GM19372 (cell line): ENCODE measurements around the gene TJAP1.

Source experiments
- ATAC-seq: cut with Tn5 transposase; IDR thresholded peaks from one replicate; pipeline ENCODE4 v1.9.1; 2021; ENCODE audit warnings: mild to moderate bottlenecking, low read depth, moderate library complexity; ENCODE audit not compliant: unreplicated experiment

Gene TJAP1

DNA sequence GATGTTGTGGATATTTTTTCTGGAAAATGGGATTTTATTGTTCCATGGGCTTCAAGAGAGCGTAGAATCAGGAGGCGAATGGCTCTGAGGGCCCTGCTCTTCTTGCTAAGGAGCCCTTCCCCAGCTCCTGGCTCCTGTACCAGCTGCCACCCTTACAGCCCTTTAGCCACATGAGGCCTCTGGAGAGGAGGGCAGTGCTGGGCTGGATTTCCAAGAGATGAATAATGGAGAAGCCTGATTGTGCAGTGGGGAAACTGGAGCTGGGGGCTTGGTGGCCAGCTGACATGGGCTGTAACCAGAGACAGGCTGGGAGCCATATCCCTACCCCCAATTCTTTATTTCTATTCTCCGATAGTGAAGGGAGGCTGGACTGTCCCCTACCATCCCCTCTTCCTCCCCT, 23.6 kb downstream of the TJAP1 start:
- ATAC-seq = no peak

DNA sequence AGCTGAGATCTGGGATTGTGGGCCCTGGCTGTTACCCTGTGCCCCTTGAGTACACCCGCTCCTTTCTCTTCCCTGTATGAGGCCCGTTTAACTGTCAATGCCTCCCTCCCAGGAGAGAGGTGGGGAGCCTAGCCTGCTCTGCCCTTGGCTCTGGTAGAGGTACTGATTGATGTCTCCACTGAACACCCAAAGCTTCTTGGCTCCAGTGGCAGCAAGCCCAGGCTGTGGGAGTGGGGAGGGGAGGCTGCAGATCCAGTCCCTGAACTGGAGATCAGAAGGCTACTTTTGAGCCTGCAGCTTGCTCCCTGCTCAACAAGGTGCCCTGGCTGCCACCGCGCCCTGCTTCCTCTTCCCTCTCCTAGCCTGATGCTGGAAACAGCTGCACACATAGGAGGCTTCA, 25.3 kb downstream of the TJAP1 start:
- ATAC-seq = no peak

GRCh38 chr6:43503443-43503842, 26.1 kb downstream of the TJAP1 start:
- ATAC-seq = no peak

DNA sequence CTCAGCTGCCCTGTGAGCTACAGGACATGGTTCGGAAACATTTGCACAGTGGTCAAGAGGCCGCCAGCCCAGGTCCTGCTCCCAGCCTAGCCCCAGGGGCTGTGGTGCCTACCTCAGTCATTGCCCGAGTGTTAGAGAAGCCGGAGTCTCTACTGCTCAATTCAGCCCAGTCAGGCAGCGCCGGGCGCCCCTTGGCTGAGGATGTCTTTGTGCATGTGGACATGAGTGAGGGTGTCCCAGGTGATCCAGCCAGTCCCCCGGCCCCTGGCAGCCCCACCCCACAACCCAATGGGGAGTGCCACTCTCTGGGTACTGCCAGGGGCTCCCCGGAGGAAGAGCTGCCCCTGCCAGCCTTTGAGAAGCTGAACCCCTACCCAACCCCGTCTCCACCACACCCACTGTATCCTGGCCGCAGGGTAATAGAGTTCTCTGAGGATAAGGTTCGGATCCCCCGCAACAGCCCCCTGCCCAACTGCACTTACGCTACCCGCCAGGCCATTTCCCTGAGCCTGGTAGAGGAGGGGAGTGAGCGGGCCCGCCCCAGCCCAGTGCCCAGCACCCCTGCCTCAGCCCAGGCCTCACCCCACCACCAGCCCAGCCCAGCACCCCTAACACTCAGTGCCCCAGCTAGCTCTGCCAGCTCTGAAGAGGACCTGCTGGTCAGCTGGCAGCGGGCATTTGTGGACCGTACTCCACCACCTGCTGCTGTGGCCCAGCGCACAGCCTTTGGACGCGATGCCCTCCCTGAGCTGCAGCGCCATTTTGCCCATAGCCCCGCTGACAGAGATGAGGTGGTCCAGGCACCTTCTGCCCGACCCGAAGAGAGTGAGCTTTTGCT, 27.6 kb downstream of the TJAP1 start:
- no peak for ATAC-seq

DNA sequence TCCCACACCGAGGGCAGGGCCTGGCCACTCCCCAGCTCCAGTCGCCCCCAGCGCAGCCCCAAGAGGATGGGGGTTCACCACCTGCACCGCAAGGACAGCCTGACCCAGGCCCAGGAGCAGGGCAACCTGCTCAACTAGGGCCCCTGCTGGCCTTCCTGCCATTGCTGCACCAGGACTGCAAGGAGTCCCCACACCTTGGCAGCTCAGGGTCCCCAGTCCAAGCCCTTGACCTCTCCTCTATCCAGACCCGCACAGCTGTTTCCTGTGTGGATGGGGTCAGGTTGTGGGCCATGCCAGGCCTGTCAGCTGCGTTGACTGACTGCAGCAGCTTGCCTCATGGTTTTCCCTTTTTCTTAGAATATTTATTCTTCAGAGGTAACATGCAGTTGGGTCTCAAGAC, 28.3 kb downstream of the TJAP1 start:
- ATAC-seq = no peak

- ATAC-seq = no peak
Observed at GRCh38 chr6:43506171-43506570, 28.8 kb downstream of the TJAP1 start.

DNA sequence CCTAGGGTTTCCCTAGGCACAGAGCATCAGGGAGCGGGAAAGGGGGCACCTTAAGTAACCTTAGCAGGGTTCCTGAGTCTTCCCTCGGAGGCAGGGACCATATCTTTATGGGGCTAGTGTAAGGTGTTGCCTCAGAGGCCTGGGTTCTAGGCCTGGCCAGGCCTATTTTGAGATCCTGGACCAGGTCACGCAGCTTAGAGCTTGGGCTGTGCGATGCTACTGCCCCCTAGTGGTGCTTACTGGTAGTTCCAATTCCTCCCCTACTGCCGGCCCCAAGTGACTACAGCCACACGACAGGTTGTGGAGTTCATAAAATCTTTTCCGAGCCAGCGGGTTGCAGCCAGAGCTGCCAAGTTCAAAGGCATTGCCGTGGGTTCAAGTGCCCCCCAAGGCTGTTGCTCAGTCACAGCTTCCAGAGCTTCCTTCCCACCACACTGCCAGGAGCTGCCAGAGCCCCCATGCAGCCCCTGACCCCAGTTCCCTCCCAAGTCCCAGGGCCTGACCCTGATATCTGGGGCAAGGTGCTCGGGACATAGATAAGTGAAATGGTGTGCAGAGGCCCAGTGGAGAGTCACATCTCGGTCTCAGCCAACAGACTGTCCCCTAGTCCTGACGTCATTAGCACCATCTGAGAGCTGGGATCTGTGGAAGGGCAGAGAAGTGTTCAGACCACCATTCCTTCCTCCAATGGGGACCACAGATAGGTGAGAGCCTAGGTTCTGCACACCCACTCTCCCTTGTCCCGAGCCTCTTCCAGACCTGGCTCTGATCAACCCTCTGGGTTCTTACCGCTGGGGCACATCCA, 29.5 kb downstream of the TJAP1 start:
- ATAC-seq = no peak

- no peak for ATAC-seq
Observed at GRCh38 chr6:43508481-43509141, 31.2 kb downstream of the TJAP1 start.

GRCh38 chr6:43509142-43509983, 32.0 kb downstream of the TJAP1 start:
- no peak for ATAC-seq

DNA sequence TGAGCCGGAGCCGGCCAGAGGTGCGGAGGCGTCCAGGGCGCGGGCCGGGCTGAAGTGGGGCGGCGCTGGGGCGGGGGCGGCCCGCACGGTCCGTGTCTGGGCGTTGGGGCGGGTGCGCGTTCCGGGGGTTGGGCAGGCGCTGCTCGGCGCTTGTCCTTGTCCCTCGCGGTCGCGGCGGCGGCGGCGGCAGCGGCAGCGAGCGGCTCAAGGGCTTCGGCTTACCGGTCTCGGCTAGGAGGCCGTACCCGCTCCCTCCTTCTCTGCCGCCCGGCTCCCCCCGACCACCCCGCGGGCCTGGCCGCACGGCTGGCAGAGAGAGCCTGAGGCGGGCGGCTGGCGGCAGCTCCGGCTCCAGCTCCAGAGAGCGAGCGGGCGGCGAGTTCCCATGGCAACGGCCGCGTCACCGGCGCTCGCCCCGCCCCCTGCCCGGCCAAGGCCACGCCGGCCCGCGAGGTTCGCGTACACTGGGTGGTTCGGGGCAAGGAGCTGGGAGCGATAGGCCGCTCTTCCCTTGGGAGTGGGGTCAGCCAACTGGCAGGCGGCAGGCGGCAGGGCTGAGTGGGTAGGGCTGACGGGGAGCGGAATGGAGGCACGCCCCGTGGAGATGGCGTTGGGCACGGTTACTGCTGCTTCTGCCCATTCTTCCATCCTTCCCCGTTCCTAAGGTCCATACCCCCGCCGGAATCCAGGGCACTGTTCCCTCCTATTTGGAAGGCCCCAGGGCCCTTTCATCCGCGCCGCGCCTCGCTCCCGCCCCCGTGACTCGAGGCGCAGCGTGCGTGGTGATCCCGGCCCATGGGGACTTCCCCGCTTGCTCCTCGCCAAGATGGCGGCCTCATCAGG, 32.8 kb downstream of the TJAP1 start, which contains the start of gene LRRC73:
Gene LRRC73, minus strand, starts transcription at position 363 of the 843 bp plus-strand sequence. CDS start 561 bp downstream, outside the sequence.
- ATAC-seq = peak; percentile 66

DNA sequence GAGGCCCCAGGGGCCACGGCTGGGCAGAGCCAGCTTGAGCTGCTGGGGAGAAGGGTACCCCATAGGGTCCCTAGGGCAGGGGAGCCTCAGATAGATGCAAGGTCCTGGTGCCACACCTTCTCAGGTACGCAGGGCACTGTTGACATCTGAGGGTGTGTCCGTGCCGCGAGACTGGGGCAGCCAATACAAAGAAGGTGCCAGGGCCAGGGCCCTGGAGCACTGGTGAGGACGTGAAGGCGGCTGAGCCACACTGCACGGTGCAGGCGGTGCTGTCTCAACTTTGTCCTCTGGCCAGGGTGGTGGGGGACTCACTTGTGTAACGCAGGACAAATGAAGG, 33.4 kb downstream of the TJAP1 start:
- ATAC-seq = no peak

DNA sequence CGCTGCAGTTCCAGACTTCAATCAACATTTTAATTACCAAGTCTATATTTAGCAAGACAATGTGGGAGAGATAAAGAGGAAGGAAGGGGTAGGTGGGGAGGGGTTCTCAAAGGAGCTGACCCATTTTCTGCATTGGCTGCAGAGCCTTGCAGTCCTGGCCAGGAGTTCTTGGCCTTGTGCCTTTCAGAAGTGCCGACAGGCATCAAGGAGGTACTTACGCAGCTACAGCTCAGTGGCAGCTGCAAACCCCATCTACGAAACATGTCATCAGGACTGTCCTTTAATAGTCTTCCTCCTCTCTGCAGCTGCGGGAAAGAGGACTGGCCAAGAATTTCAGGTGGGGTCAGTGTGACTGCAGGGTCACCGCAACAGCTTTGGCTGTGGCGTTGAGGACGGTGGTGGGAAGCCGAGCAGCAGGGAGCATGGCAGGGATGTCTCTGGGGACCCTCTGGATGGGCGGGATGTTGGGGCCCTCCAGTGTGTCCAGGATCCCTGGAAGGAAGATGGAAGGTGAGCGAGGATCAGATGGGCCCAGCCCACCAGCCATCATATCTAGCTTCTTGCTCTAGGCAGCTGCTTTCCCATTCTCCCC, 34.5 kb downstream of the TJAP1 start:
- no peak for ATAC-seq

GRCh38 chr6:43515808-43516207, 38.4 kb downstream of the TJAP1 start:
- no peak for ATAC-seq

DNA sequence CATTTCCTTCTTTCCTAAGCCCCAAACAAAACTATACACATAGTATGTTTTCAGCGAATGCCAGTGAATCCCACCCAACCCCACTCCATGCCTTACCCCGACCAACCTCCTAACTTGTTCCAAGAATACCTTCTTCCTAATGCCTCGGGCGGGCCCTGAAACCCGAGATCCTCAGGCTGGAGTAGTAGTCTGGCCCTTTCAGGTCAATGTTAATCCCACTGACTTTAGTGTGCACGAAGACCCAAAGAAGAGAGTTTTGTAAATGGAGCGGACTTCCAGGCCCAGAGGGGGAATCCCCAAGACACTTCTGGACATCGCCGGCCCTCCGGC, 39.0 kb downstream of the TJAP1 start:
- no peak for ATAC-seq

DNA sequence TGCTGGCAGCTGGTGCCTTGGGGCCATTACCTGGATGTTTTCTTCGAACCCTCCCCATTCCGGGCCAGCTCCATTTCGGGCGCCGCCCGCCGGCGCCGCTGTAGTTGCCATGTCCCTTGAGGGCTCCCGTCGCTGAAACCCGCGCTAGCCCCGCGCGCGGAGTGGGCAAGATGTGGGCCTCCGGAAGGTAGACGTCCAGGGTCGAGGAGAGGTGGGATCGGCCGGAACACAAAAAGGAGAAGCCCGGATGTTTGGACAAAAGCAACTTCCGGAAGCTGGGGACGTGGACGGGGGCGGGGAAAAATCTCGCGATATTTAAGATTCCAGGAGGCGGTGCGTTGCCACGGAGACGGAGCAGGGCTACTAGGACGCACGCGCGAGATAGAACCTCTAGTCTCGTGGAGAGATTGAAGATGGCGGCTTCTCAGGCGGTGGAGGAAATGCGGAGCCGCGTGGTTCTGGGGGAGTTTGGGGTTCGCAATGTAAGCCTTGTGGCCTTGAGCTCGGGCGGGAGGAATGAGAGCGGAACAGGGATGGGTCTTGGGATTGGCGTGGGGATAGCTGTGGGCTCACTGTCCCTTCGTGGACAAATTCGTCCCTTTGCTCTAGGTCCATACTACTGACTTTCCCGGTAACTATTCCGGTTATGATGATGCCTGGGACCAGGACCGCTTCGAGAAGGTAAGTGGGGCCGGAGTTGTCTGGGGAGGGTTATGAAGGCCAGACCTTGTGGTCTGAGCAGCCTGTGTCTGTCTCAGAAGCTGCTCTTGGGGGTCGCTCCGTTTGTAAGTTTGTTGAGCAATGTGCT, 39.5 kb downstream of the TJAP1 start, which contains the start of the genes POLR1C and YIPF3:
Gene POLR1C, plus strand, starts transcription at position 393 of the 808 bp plus-strand sequence. Its CDS starts 21 bp downstream, at position 414.
Gene YIPF3, minus strand, starts transcription at position 230 of the 808 bp plus-strand sequence. Its CDS starts 119 bp downstream, at position 111.
- peak; percentile 89 for ATAC-seq

DNA sequence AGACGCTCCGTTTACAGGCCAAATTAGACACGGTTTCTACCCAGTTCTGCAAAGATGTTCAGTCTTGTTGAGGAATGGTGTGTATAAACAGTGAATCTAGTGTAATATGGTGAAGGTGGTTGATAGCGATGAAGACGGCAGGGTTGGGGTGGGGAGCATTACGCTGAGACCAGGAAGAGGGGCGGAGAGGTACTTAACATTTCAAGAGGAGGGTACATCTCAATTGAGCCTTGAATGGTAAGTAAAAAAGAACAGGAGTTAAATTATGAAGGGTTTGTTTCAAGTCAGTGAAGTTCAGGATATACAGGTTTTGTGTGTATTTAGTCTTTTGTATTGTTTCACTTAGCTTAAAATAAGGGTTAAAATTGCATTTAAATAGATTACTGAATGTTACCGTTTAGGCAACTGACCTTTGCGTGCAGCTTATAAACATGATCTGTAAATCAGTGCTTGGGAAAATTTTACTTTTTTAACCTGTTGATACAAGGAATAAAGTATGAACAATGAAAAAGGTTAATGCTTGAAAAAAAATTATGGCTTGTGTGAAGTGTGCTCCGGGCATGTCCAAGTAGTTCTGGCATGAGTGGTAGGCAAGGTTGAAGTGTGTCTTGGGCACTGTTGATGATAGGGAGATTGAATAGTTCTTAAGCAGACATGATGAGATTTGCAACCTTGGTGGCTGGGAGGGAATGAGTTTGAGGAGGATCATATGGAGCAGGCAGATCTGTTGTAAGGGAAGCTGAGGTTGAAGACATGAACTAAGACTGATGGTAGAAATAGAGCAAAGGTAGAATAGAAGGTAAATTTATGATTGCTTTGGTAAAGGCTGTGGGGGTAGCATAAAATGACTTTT, 40.4 kb downstream of the TJAP1 start:
- ATAC-seq = no peak

- ATAC-seq = no peak
Observed at GRCh38 chr6:43520097-43520496, 42.7 kb downstream of the TJAP1 start.
